KOPT-K1 (cell line): Measurements from ENCODE around the gene PCK1.

Experiments
- H3K27ac ChIP-seq: fragments of 200-600 bp; sonication (generic); 2 replicates; pipeline ENCODE4 v1.5.1; 2016; ENCODE audit warnings: antibody characterized with exemption, mild to moderate bottlenecking, low read depth, low read length; ENCODE audit not compliant: poor library complexity, severe bottlenecking
- H3K36me3 ChIP-seq: fragments of 200-600 bp; sonication (generic); 2 replicates; pipeline ENCODE4 v1.5.1; 2017; ENCODE audit warnings: antibody characterized with exemption, mild to moderate bottlenecking, low read length, moderate library complexity; ENCODE audit not compliant: insufficient read depth
- H3K9me3 ChIP-seq: fragments of 200-600 bp; sonication (generic); 2 replicates; pipeline ENCODE4 v1.5.1; 2017; ENCODE audit warnings: antibody characterized with exemption, low read length, mild to moderate bottlenecking; ENCODE audit not compliant: insufficient read depth, poor library complexity, severe bottlenecking

Gene PCK1

GRCh38 chr20:57576002-57576401, 15.1 kb downstream of the PCK1 start:
- no peaks in the 10 kb centered on the region for H3K9me3 ChIP-seq
- no peaks in the 10 kb centered on the region for H3K36me3 ChIP-seq
- H3K27ac ChIP-seq: no peak overlapping the region

- H3K9me3 ChIP-seq: no peaks in the 10 kb centered on the region
- no peak overlapping the region for H3K27ac ChIP-seq
Observed at GRCh38 chr20:57576617-57577550, 16.0 kb downstream of the PCK1 start.

GRCh38 chr20:57577679-57578475, 17.0 kb downstream of the PCK1 start:
- Histone ChIP-seq H3K36me3 (no peaks in the 10 kb centered on the region), H3K27ac (no peak overlapping the region), H3K9me3 (no peaks in the 10 kb centered on the region)

More at GRCh38 chr20:57576617-57577550, 16.0 kb downstream of the PCK1 start:
- no peaks in the 10 kb centered on the region for H3K36me3 ChIP-seq

- Histone ChIP-seq H3K27ac (no peak overlapping the region), H3K36me3 (no peaks in the 10 kb centered on the region), H3K9me3 (no peaks in the 10 kb centered on the region)
Observed at GRCh38 chr20:57578476-57579165, 17.7 kb downstream of the PCK1 start.

GRCh38 chr20:57579331-57579897, 18.5 kb downstream of the PCK1 start:
- H3K9me3 ChIP-seq: no peaks in the 10 kb centered on the region
- H3K27ac ChIP-seq: no peak overlapping the region
- H3K36me3 ChIP-seq: no peaks in the 10 kb centered on the region

GRCh38 chr20:57579898-57580447, 19.1 kb downstream of the PCK1 start:
- Histone ChIP-seq H3K36me3 (no peaks in the 10 kb centered on the region), H3K27ac (no peak overlapping the region), H3K9me3 (no peaks in the 10 kb centered on the region)

- H3K27ac ChIP-seq: no peak overlapping the region
- no peaks in the 10 kb centered on the region for H3K36me3 ChIP-seq
- H3K9me3 ChIP-seq: no peaks in the 10 kb centered on the region
Observed at GRCh38 chr20:57580478-57581201, 19.7 kb downstream of the PCK1 start.

GRCh38 chr20:57581202-57582028, 20.5 kb downstream of the PCK1 start:
- no peaks in the 10 kb centered on the region for H3K9me3 ChIP-seq

GRCh38 chr20:57582029-57582378, 21.1 kb downstream of the PCK1 start:
- Histone ChIP-seq H3K9me3 (peaks cover under 1% of the 10 kb centered on the region), H3K27ac (no peak overlapping the region), H3K36me3 (no peaks in the 10 kb centered on the region)

More at GRCh38 chr20:57581202-57582028, 20.5 kb downstream of the PCK1 start:
- Histone ChIP-seq H3K36me3 (no peaks in the 10 kb centered on the region), H3K27ac (no peak overlapping the region)

GRCh38 chr20:57582432-57583288, 21.8 kb downstream of the PCK1 start:
- Histone ChIP-seq H3K27ac (no peak overlapping the region), H3K9me3 (peaks cover 7% of the 10 kb centered on the region), H3K36me3 (no peaks in the 10 kb centered on the region)

- H3K36me3 ChIP-seq: no peaks in the 10 kb centered on the region
- no peak overlapping the region for H3K27ac ChIP-seq
- peaks cover 12% of the 10 kb centered on the region for H3K9me3 ChIP-seq
Observed at GRCh38 chr20:57583289-57584257, 22.7 kb downstream of the PCK1 start.
